Subcutaneous abdominal adipose tissue (tissue), 5 donors: ENCODE results near the gene DENND6A.
"Not testable (repeated sequence)": the region's sequence is repeated elsewhere in the genome, so short reads cannot be mapped to it uniquely, and the experiment has no call there.

Experiments used
- H3K27ac ChIP-seq: one replicate; pipeline ENCODE4 v1.7.0; 2013; ENCODE audit warnings: low read depth, mild to moderate bottlenecking, inconsistent platforms, low read length, moderate library complexity
- H3K27me3 ChIP-seq, 5 donors: one replicate each; pipeline ENCODE4 v1.7.0; 2013; ENCODE audit warnings: low read length in 5 of 5, inconsistent platforms in 1 of 5; ENCODE audit not compliant: control insufficient read depth in 5 of 5, insufficient read depth in 4 of 5
- H3K36me3 ChIP-seq, 5 donors: one replicate each; pipeline ENCODE4 v1.7.0; 2013; ENCODE audit warnings: low read length in 5 of 5; ENCODE audit not compliant: control insufficient read depth in 5 of 5, insufficient read depth in 5 of 5
- H3K4me1 ChIP-seq, 5 donors: one replicate each; pipeline ENCODE4 v1.7.0; 2013; ENCODE audit warnings: low read length in 5 of 5, mild to moderate bottlenecking in 3 of 5, moderate library complexity in 1 of 5; ENCODE audit not compliant: control insufficient read depth in 5 of 5, insufficient read depth in 5 of 5
- H3K4me3 ChIP-seq, 5 donors: one replicate each; pipeline ENCODE4 v1.7.0; 2013; ENCODE audit warnings: low read length in 5 of 5, low read depth in 1 of 5
- H3K9ac ChIP-seq, 5 donors: one replicate each; pipeline ENCODE4 v1.7.0; 2013; ENCODE audit warnings: low read length in 5 of 5, mild to moderate bottlenecking in 4 of 5, moderate library complexity in 3 of 5
- H3K9me3 ChIP-seq, 5 donors: one replicate each; pipeline ENCODE4 v1.7.0; 2013; ENCODE audit warnings: low read length in 5 of 5; ENCODE audit not compliant: control insufficient read depth in 5 of 5
- donor health status: healthy.
- donor health status: healthy.
- donor health status: healthy.
- donor health status: healthy.
- donor health status: healthy.

The DENND6A gene

DNA sequence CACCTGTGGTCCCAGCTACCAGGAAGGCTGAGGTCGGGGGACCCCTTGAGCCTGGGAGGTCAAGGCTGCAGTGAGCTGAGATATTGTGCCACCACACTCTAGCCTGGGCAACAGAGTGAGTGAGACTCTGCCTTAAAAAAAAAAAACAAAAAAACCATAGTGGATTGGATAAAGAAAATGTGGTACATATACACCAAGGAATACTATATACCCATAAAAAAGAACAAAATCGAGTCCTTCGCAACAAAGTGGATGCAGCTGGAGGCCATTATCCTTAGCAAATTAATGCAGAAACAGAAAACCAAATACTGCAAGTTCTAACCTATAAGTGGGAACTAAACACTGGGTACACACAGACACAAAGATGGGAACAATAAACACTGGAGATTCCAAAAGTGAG is 75.1 kb downstream of the DENND6A start:
- H3K27ac ChIP-seq, result no peak overlapping the region
- peaks cover 1 to 8% (median 7%) of the 10 kb centered on the region in 5 donors for H3K36me3 ChIP-seq
- no peak overlapping the region for H3K9ac ChIP-seq
- no peaks in the 10 kb centered on the region for H3K27me3 ChIP-seq
- no peak overlapping the region for H3K4me3 ChIP-seq
- H3K9me3 ChIP-seq, result no peaks in the 10 kb centered on the region
- H3K4me1 ChIP-seq, result no peaks in the 10 kb centered on the region

DNA sequence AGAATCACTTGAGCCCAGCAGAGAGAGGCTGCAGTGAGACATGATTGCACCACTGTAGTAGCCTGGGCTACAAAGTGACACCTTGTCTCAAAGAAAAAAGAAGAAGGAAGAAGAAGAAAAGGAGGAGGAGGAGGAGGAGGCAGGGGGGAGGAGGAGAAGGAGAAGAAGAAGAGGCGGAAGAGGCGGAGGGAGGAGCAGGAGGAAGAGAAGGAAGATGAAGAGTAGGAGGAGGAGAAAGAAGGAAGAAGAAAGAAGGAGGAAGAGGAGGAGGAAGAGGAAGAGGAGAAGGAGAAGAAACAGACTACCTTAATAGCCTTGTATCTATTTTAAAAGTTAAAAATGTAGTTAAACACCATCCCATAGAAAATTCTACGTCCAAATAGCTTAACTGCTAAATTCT is 76.6 kb downstream of the DENND6A start:
- H3K4me1 ChIP-seq, result no peaks in the 10 kb centered on the region
- H3K9me3 ChIP-seq, result no peaks in the 10 kb centered on the region
- H3K27ac ChIP-seq, result no peak overlapping the region
- no peak overlapping the region for H3K9ac ChIP-seq
- peaks cover 0 to 2% (median 0%) of the 10 kb centered on the region in 5 donors for H3K36me3 ChIP-seq
- H3K27me3 ChIP-seq, result no peaks in the 10 kb centered on the region
- H3K4me3 ChIP-seq, result no peak overlapping the region

DNA sequence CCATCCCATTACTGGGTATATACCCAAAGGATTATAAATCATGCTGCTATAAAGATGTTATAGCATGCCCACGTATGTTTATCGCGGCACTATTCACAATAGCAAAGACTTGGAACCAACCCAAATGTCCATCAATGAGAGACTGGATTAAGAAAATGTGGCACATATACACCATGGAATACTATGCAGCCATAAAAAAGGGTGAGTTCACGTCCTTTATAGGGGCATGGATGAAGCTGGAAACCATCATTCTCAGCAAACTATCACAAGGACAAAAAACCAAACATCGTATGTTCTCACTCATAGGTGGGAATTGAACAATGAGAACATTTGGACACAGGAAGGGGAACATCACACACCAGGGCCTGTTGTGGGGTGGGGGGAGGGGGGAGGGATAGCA is 81.0 kb downstream of the DENND6A start:
- H3K4me3 ChIP-seq, H3K9ac ChIP-seq, H3K27ac ChIP-seq, H3K36me3 ChIP-seq, H3K9me3 ChIP-seq, H3K27me3 ChIP-seq, H3K4me1 ChIP-seq: not testable (repeated sequence)

DNA sequence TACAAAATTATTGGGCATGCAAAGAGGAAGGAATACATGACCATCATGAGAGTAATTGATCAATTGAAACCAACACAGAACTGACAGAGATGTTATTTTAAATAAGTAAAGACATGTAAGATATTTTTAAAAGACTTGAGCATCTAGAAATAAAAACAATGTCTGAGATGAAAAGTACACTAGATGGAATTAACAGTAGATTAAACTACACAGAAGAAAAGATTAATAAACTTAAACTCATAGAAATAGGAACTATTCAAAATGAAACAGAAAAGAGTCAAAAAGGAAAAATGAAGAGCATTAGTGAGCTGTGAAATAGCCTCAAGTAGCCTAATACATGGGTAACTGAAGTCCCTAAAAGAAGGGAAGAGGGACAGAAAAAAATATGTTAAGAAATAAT is 87.2 kb downstream of the DENND6A start:
- Histone ChIP-seq H3K27ac (no peak overlapping the region), H3K9me3 (no peaks in the 10 kb centered on the region), H3K36me3 (peaks cover 2 to 6% (median 4%) of the 10 kb centered on the region in 5 donors), H3K9ac (no peak overlapping the region), H3K27me3 (no peaks in the 10 kb centered on the region), H3K4me1 (no peaks in the 10 kb centered on the region), H3K4me3 (no peak overlapping the region)

DNA sequence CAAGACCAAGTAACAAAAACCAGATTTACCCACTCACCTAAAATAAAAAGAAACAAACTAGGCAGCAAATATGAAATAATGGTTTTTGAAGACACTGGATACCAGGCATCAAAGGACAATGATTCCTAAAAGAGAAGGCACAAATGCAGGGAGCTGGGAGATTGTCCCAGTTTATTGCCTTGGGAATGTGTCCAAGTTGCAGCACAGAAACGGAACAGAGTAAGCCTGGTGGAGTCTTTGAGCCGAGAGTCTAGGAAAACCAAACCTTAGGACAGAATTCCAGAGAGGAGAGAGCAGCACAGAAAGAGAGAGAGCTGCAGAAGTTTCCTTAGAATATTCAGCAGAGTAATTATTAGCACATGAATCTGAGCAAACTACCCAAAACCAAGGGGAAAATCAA is 87.9 kb downstream of the DENND6A start:
- no peaks in the 10 kb centered on the region for H3K27me3 ChIP-seq
- no peaks in the 10 kb centered on the region for H3K9me3 ChIP-seq
- H3K4me1 ChIP-seq, result no peaks in the 10 kb centered on the region
- peaks cover 2 to 6% (median 4%) of the 10 kb centered on the region in 5 donors for H3K36me3 ChIP-seq
- no peak overlapping the region for H3K27ac ChIP-seq
- no peak overlapping the region for H3K9ac ChIP-seq
- H3K4me3 ChIP-seq, result no peak overlapping the region

DNA sequence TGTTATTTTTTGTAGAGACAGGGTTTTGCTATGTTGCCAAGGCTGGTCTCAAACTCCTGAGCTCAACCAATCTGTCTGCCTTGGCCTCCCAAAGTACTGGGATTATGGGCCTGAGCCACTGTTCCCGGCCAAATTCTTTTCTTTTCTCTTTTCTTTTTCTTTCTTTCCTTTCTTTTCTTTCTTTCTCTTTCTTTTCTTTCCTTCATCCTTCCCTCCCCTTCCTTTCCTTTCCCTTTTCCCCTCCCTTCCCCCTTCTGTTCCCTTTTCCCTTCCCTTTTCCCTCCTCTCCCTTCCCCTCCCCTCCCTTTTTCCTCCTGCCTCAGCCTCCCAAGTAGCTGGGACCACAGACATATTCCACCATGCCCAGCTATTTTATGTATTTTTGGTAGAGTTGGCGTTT is 92.7 kb downstream of the DENND6A start:
- no peak overlapping the region for H3K27ac ChIP-seq
- H3K9me3 ChIP-seq, result no peaks in the 10 kb centered on the region
- H3K9ac ChIP-seq, result no peak overlapping the region
- H3K4me3 ChIP-seq, result no peak overlapping the region
- no peaks in the 10 kb centered on the region for H3K27me3 ChIP-seq
- peaks cover 2 to 6% (median 4%) of the 10 kb centered on the region in 5 donors for H3K36me3 ChIP-seq
- H3K4me1 ChIP-seq, result peaks cover 4 to 24% (median 17%) of the 10 kb centered on the region in 5 donors

DNA sequence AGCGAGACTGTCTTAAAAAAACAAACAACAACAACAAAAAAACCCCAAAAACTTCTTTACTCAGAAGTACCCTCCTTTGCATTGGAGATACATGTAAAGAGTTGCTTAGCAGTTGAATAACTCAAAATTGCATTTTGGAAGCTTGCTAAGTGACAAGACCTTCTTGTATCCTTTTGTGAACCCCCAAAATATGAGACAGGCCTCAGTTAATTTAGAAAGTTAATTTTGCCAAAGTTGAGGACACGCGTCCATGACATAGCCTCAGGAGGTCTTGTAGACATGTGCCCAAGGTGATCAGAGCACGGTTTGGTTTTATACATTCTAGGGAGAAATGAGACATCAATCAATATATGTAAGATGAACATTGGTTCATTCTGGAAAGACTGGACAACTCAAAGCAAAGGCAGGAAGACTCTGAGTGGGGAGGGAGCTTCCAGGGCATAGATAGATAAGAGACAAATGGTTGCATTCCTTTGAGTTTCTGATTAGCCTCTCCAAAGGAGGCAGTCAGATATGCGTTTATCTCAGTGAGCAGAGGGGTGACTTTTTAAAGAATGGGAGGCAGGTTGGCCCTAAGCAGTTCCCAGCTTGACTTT is 94.0 kb downstream of the DENND6A start:
- Histone ChIP-seq H3K36me3 (peaks cover 2 to 6% (median 4%) of the 10 kb centered on the region in 5 donors), H3K27ac (no peak overlapping the region), H3K9ac (peak overlapping the region in 3 of 5 donors; percentile 81 to 93 (median 87))

DNA sequence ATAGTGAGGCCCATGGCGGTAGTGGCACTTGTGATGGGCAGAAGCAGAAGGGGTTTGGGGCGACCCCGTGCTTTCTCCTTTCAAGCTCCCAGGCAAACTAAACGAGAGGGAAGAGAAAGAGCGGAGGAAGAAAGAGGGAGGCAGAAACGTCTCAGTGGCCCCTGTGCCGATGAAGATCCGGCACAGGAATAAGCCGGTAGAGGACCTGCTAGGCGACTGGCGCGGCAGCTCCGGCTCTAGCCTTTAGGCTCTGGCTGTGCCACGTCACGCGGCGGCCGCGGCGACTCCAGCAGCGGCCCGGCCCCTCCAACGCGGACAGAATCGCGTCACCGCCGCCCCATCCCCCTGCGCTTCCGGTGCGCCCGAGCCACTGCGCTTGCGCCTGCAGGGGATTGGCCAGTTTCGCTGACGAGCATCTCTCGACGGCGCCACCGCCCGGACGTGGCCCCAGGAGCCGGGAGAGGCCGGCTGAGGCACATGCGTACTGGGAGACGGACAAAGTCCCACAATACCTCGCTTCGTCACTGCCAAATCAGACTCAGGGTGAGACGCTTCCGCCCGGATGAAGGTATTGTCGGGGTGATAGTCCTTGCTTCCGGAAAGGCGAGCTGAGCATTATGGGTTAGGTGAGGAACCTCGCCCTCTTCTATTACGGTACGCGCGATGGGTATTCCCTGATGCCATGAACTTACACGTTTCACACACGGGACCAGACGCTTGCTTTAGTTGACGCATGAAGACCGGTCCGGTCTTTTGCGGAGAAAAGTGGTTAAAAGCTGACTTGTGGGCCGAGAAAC is 95.6 kb downstream of the DENND6A start, which contains the start of gene ARF4:
ARF4 (minus strand) TSS at position 218 of the 797 bp plus-strand sequence; CDS start at position 14, 204 bp downstream.
- Histone ChIP-seq H3K27me3 (no peaks in the 10 kb centered on the region), H3K9me3 (no peaks in the 10 kb centered on the region), H3K4me3 (peak within 1 kb of the TSS; percentile 99 to 100 (median 99)), H3K4me1 (peaks cover 4 to 53% (median 44%) of the 10 kb centered on the region in 5 donors), H3K36me3 (peaks cover 3 to 5% (median 4%) of the 10 kb centered on the region in 5 donors), H3K27ac (peak within 1 kb of the TSS; percentile 99), H3K9ac (peak within 1 kb of the TSS; percentile 96 to 100 (median 99))

More for the DNA sequence above, 94.0 kb downstream of the DENND6A start:
- Histone ChIP-seq H3K4me3 (peak overlapping the region in 4 of 5 donors; percentile 15 to 99 (median 98)), H3K27me3 (no peaks in the 10 kb centered on the region), H3K4me1 (peaks cover 4 to 37% (median 31%) of the 10 kb centered on the region in 5 donors), H3K9me3 (no peaks in the 10 kb centered on the region)

DNA sequence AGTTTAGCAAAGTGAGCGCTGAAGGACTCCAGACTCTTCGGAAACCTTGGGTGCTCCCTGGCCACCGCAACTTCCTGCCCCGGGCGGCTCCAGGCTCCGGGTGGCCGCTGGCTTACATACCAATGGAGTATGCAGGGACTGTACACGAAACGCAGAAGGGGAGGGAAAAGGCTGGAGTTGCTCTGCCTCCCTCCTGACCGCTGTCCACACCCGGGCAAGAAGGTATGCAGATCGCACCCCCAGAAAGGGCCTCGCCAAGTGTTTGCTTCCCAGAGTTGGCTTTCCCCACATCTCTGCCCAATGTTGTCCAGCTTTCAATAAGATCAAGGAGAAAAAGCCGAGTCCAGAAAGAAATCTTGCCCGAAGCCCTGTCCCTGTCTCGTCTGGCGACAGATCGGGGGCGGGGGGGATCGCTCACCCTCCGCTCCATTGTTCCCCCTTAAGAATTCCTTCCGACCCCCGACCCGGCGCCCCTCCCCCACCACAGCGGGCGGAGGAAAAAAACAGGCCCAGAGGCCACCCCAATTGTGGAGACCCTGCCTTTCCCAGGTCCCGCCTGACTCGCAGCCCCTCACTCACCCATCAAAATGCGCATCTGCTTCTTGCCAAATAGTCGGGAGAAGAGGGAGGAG is 96.3 kb downstream of the DENND6A start:
- peak overlapping the region; percentile 99 for H3K27ac ChIP-seq
- no peaks in the 10 kb centered on the region for H3K9me3 ChIP-seq
- H3K36me3 ChIP-seq, result peaks cover 0 to 4% (median 0%) of the 10 kb centered on the region in 5 donors
- peak overlapping the region; percentile 96 to 100 (median 99) for H3K9ac ChIP-seq
- H3K4me3 ChIP-seq, result peak overlapping the region; percentile 99 to 100 (median 99)
- no peaks in the 10 kb centered on the region for H3K27me3 ChIP-seq
- peaks cover 4 to 56% (median 48%) of the 10 kb centered on the region in 5 donors for H3K4me1 ChIP-seq
